HepG2 (cell line): ENCODE measurements around the gene FUCA2. TPM values are rescaled to one million over a fixed set of nuclear protein-coding genes. Genes with fewer than 3 reads are reported as not detected.

ENCODE experiments used
- DPF2 ChIP-seq: sonication (generic); formaldehyde crosslinking; IDR thresholded peaks from 2 replicates; pipeline ENCODE4 v1.4.0; 2020; ENCODE audit warnings: mild to moderate bottlenecking, low read depth, missing genetic modification reagents, borderline replicate concordance
- ELF1 ChIP-seq: sonication (generic); formaldehyde crosslinking; IDR thresholded peaks from 2 replicates; pipeline ENCODE4 v1.4.0; 2020; ENCODE audit warnings: missing genetic modification reagents
- IRX3 ChIP-seq: sonication (generic); formaldehyde crosslinking; IDR thresholded peaks from 2 replicates; pipeline ENCODE4 v1.8.1; 2023; ENCODE audit warnings: mild to moderate bottlenecking, low read depth, missing genetic modification reagents, borderline replicate concordance
- KAT2B ChIP-seq: fragments of 150-350 bp; IDR thresholded peaks from 2 replicates; pipeline ENCODE4 v1.6.1; 2014; ENCODE audit warnings: low read depth, low read length, borderline replicate concordance
- MEIS1 ChIP-seq: sonication (generic); formaldehyde crosslinking; IDR thresholded peaks from 2 replicates; pipeline ENCODE4 v1.9.0; 2021; ENCODE audit warnings: mild to moderate bottlenecking, missing genetic modification reagents, moderate library complexity, borderline replicate concordance
- RELA ChIP-seq: sonication (generic); formaldehyde crosslinking; IDR thresholded peaks from 2 replicates; pipeline ENCODE4 v1.4.0; 2020; ENCODE audit warnings: missing genetic modification reagents
- RNF2 ChIP-seq: fragments of 450-650 bp; conservative IDR thresholded peaks from 2 replicates; pipeline ENCODE4 v1.6.1; 2016; ENCODE audit warnings: low read depth
- THAP11 ChIP-seq: IDR thresholded peaks from 2 replicates; pipeline ENCODE4 v1.6.1; 2016; ENCODE audit warnings: missing biosample characterization, missing genetic modification reagents
- U2AF2 ChIP-seq: fragments of 200-400 bp; formaldehyde crosslinking; IDR thresholded peaks from 2 replicates; pipeline ENCODE4 v1.6.1; 2017; ENCODE audit warnings: low read depth, mild to moderate bottlenecking, low read length
- XRCC5 ChIP-seq: fragments of 200-400 bp; formaldehyde crosslinking; optimal IDR thresholded peaks from 2 replicates; pipeline ENCODE3; 2017; ENCODE audit warnings: mild to moderate bottlenecking, low read length
- ZBTB7B ChIP-seq: sonication (generic); formaldehyde crosslinking; IDR thresholded peaks from 2 replicates; pipeline ENCODE4 v1.4.0; 2020; ENCODE audit warnings: missing genetic modification reagents
- ZNF20 ChIP-seq: sonication (generic); formaldehyde crosslinking; IDR thresholded peaks from 2 replicates; pipeline ENCODE4 v1.4.0; 2020; ENCODE audit warnings: mild to moderate bottlenecking, moderate library complexity, missing genetic modification reagents
- ZNF251 ChIP-seq: sonication (generic); formaldehyde crosslinking; IDR thresholded peaks from 2 replicates; pipeline ENCODE4 v1.9.0; 2021; ENCODE audit warnings: mild to moderate bottlenecking, missing genetic modification reagents
- ZNF33B ChIP-seq: sonication (generic); formaldehyde crosslinking; IDR thresholded peaks from 2 replicates; pipeline ENCODE4 v1.5.1; 2020; ENCODE audit warnings: mild to moderate bottlenecking, missing genetic modification reagents
- ZNF550 ChIP-seq: sonication (generic); formaldehyde crosslinking; IDR thresholded peaks from 2 replicates; pipeline ENCODE4 v1.4.0; 2020; ENCODE audit warnings: mild to moderate bottlenecking, missing genetic modification reagents, borderline replicate concordance
- ZNF703 ChIP-seq: sonication (generic); formaldehyde crosslinking; IDR thresholded peaks from 2 replicates; pipeline ENCODE4 v1.5.1; 2020; ENCODE audit warnings: missing genetic modification reagents, mild to moderate bottlenecking, moderate library complexity, borderline replicate concordance
- polyA plus RNA-seq, 8 experiments: library from polyadenylated mRNA; depleted of rRNA in 3 of 8; stranded (reverse) in 7 of 8; unstranded in 1 of 8; fragments of >200 nt; fragmentation: Illumina TruSeq in 4 of 8; extraction: Trizol in 4 of 8; gene quantifications; 2 replicates each; pipeline versions ENCODE4 v1.2.1 to v1.2.3, GENCODE V29; 2011 to 2016; ENCODE audit warnings: low read depth in 4 of 8, missing spikeins in 1 of 8, mixed read lengths in 1 of 8; ENCODE audit not compliant: insufficient read depth in 1 of 8
- total RNA-seq, 5 experiments: library from RNA; depleted of rRNA; stranded (reverse); fragments of >200 nt; fragmentation: Illumina TruSeq; extraction: Trizol; gene quantifications; 2 replicates each; pipeline ENCODE4 v1.2.3, GENCODE V29; 2016; ENCODE audit warnings: low read depth in 1 of 5
- TF ChIP-seq, protein P1 (sequence below): sonication (generic); formaldehyde crosslinking; IDR thresholded peaks from 2 replicates; pipeline ENCODE4 v1.5.0; 2020; ENCODE audit warnings: mild to moderate bottlenecking, missing genetic modification reagents, moderate library complexity
- TF ChIP-seq, protein P2 (sequence below): sonication (generic); formaldehyde crosslinking; IDR thresholded peaks from 2 replicates; pipeline ENCODE4 v1.5.1; 2020; ENCODE audit warnings: missing genetic modification reagents, mild to moderate bottlenecking, borderline replicate concordance
- TF ChIP-seq, protein P3 (sequence below): sonication (generic); formaldehyde crosslinking; IDR thresholded peaks from 2 replicates; pipeline ENCODE4 v1.4.0; 2020; ENCODE audit warnings: missing genetic modification reagents
- TF ChIP-seq, protein P4 (sequence below): IDR thresholded peaks from 2 replicates; pipeline ENCODE4 v1.6.1; 2016; ENCODE audit warnings: missing biosample characterization, missing genetic modification reagents, low read depth
- TF ChIP-seq, protein P5 (sequence below): sonication (generic); formaldehyde crosslinking; IDR thresholded peaks from 2 replicates; pipeline ENCODE4 v1.4.0; 2020; ENCODE audit warnings: missing genetic modification reagents

Gene FUCA2
- total and polyA plus RNA-seq, 2 of the 13 experiments (the other 11 are each of a cell fraction or from before 2014, with no cell fraction given): 87.4 to 144 TPM

DNA sequence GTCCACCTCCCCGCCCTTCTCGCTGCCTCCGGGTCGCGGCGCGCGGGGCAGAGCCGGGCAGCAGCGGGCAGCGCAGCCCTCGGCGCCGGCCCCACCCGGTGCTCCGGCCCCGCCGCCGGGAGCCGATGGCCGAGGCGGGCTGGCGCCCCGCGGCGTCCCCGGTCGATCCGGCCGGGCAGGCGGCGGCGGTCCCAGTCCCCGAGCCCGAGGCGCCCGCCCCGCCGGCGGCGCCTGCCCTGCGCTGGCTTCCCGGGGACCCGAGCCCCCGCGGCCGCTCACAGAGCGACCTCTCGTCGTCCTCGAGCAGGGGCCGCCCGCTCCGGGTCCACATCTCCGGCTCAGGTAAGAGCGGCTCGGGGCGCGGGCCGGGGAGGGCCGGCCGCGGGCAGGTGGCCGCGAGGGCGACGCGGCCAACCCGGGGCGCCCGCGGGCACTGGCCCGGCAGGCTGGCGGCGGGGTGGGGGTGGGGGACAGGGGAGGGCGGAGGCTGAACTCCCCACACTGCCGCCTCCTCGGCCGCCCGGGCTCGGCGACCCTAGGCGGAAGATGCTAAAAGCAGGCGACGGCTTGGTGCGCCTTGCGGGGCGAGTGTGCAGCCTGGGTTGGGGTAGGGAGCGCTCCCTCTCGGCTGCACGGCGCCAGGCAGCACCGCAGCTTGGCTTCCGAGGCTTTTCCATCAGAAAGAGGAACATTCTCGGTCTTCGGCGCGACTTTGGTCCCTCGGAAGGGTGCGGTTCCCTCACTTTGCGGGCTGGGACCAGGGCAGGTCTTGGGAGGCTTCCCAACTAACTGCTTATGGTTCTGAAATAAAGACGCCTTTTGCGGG is 25.6 kb upstream of the FUCA2 start (continued):
- TF ChIP-seq, protein P1, sequence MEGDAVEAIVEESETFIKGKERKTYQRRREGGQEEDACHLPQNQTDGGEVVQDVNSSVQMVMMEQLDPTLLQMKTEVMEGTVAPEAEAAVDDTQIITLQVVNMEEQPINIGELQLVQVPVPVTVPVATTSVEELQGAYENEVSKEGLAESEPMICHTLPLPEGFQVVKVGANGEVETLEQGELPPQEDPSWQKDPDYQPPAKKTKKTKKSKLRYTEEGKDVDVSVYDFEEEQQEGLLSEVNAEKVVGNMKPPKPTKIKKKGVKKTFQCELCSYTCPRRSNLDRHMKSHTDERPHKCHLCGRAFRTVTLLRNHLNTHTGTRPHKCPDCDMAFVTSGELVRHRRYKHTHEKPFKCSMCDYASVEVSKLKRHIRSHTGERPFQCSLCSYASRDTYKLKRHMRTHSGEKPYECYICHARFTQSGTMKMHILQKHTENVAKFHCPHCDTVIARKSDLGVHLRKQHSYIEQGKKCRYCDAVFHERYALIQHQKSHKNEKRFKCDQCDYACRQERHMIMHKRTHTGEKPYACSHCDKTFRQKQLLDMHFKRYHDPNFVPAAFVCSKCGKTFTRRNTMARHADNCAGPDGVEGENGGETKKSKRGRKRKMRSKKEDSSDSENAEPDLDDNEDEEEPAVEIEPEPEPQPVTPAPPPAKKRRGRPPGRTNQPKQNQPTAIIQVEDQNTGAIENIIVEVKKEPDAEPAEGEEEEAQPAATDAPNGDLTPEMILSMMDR: peak; percentile 69
- TF ChIP-seq U2AF2 (no peak), ZNF550 (CRISPR knock-in tag) (no peak), ZNF33B (CRISPR knock-in tag) (no peak), KAT2B (no peak), XRCC5 (peak; percentile 49), DPF2 (no peak), ZBTB7B (CRISPR knock-in tag) (peak; percentile 65; the same call in 1 of the 2 replicates), RNF2 (peak; percentile 7; the same call in 1 of the 2 replicates), MEIS1 (CRISPR knock-in tag) (no peak), ZNF703 (CRISPR knock-in tag) (no peak), ZNF251 (CRISPR knock-in tag) (no peak), IRX3 (no peak), THAP11 (CRISPR knock-in tag) (no peak), ELF1 (0 out of 2 replicates have a peak, but pooled peaks have one; percentile 30), RELA (no peak), ZNF20 (CRISPR knock-in tag) (no peak)
- TF ChIP-seq, protein P2, sequence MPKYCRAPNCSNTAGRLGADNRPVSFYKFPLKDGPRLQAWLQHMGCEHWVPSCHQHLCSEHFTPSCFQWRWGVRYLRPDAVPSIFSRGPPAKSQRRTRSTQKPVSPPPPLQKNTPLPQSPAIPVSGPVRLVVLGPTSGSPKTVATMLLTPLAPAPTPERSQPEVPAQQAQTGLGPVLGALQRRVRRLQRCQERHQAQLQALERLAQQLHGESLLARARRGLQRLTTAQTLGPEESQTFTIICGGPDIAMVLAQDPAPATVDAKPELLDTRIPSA: no peak
- TF ChIP-seq, protein P3, sequence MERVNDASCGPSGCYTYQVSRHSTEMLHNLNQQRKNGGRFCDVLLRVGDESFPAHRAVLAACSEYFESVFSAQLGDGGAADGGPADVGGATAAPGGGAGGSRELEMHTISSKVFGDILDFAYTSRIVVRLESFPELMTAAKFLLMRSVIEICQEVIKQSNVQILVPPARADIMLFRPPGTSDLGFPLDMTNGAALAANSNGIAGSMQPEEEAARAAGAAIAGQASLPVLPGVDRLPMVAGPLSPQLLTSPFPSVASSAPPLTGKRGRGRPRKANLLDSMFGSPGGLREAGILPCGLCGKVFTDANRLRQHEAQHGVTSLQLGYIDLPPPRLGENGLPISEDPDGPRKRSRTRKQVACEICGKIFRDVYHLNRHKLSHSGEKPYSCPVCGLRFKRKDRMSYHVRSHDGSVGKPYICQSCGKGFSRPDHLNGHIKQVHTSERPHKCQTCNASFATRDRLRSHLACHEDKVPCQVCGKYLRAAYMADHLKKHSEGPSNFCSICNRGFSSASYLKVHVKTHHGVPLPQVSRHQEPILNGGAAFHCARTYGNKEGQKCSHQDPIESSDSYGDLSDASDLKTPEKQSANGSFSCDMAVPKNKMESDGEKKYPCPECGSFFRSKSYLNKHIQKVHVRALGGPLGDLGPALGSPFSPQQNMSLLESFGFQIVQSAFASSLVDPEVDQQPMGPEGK: no peak
- TF ChIP-seq, protein P4, sequence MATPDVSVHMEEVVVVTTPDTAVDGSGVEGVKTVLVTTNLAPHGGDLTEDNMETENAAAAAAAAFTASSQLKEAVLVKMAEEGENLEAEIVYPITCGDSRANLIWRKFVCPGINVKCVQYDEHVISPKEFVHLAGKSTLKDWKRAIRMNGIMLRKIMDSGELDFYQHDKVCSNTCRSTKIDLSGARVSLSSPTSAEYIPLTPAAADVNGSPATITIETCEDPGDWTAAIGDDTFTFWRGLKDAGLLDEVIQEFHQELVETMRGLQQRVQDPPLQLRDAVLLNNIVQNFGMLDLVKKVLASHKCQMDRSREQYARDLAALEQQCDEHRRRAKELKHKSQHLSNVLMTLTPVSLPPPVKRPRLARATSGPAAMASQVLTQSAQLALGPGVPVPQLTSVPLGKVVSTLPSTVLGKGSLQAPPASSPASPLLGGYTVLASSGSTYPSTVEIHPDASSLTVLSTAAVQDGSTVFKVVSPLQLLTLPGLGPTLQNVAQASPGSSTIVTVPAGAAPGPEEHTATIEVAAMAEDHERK: no peak
- TF ChIP-seq, protein P5, sequence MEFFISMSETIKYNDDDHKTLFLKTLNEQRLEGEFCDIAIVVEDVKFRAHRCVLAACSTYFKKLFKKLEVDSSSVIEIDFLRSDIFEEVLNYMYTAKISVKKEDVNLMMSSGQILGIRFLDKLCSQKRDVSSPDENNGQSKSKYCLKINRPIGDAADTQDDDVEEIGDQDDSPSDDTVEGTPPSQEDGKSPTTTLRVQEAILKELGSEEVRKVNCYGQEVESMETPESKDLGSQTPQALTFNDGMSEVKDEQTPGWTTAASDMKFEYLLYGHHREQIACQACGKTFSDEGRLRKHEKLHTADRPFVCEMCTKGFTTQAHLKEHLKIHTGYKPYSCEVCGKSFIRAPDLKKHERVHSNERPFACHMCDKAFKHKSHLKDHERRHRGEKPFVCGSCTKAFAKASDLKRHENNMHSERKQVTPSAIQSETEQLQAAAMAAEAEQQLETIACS (CRISPR knock-in tag): no peak
